Measurements from ENCODE around the gene U2AF2. TPM values are rescaled to one million over a fixed set of nuclear protein-coding genes. Genes with fewer than 3 reads are reported as not detected.

The U2AF2 gene
- 202 TPM for total RNA-seq

- peak; percentile 97 for DNase-seq (ENCODE audit: low spot score)
These were observed at the start of gene U2AF2 for GRCh38 chr19:55654868-55655647. Gene U2AF2, plus strand, starts transcription at chr19:55655035. Its CDS starts 70 bp downstream, at chr19:55655105.

- DNase-seq (ENCODE audit: low spot score) = peak; percentile 97
These were observed 49.6 kb upstream of the U2AF2 start for GRCh38 chr19:55605207-55605636.

- peak; percentile 71 for DNase-seq (ENCODE audit: low spot score)
These were observed 49.0 kb upstream of the U2AF2 start, which contains the start of gene ZNF865 for GRCh38 chr19:55605637-55606470. Gene ZNF865, plus strand, starts transcription at chr19:55605647. Its CDS starts 7,972 bp downstream, at chr19:55613619.

GRCh38 chr19:55606471-55606787 is 48.4 kb upstream of the U2AF2 start:
- DNase-seq (ENCODE audit: low spot score) = no peak

GRCh38 chr19:55606817-55607216 is 48.0 kb upstream of the U2AF2 start:
- DNase-seq (ENCODE audit: low spot score) = no peak

- no peak for DNase-seq (ENCODE audit: low spot score)
These were observed 45.5 kb upstream of the U2AF2 start for GRCh38 chr19:55609326-55609725.

GRCh38 chr19:55611300-55611982 is 43.4 kb upstream of the U2AF2 start:
- DNase-seq (ENCODE audit: low spot score) = no peak

- no peak for DNase-seq (ENCODE audit: low spot score)
These were observed 42.7 kb upstream of the U2AF2 start for GRCh38 chr19:55611983-55612645.

- DNase-seq (ENCODE audit: low spot score) = no peak
These were observed 41.4 kb upstream of the U2AF2 start for GRCh38 chr19:55613396-55613795.

GRCh38 chr19:55613930-55614710 is 40.7 kb upstream of the U2AF2 start:
- DNase-seq (ENCODE audit: low spot score) = no peak

- no peak for DNase-seq (ENCODE audit: low spot score)
These were observed 39.9 kb upstream of the U2AF2 start for GRCh38 chr19:55614711-55615542.

- no peak for DNase-seq (ENCODE audit: low spot score)
These were observed 39.1 kb upstream of the U2AF2 start for GRCh38 chr19:55615543-55616394.

- DNase-seq (ENCODE audit: low spot score) = no peak
These were observed 38.4 kb upstream of the U2AF2 start for GRCh38 chr19:55616395-55616875.

- DNase-seq (ENCODE audit: low spot score) = no peak
These were observed 37.4 kb upstream of the U2AF2 start for GRCh38 chr19:55617426-55617825.

- DNase-seq (ENCODE audit: low spot score) = no peak
These were observed 36.4 kb upstream of the U2AF2 start for GRCh38 chr19:55618426-55618825.

- no peak for DNase-seq (ENCODE audit: low spot score)
These were observed 35.5 kb upstream of the U2AF2 start for GRCh38 chr19:55619286-55619685.

- no peak for DNase-seq (ENCODE audit: low spot score)
These were observed 34.2 kb upstream of the U2AF2 start for GRCh38 chr19:55620410-55621204.

- no peak for DNase-seq (ENCODE audit: low spot score)
These were observed 33.6 kb upstream of the U2AF2 start for GRCh38 chr19:55621205-55621672.

All from mucosa of gallbladder (tissue), 1 donor.